PC-3 (cell line): ENCODE data around the gene GSTCD. TPM values are rescaled to one million over a fixed set of nuclear protein-coding genes. Genes with fewer than 3 reads are reported as not detected.

ENCODE experiments used
- ATAC-seq: fragments of 200-7000 bp; cut with Tn5 transposase; 2 replicates; pipeline ENCODE4 v1.9.1; 2020; ENCODE audit warnings: mild to moderate bottlenecking, moderate library complexity
- BruUV-seq: library from RNA; stranded (reverse); fragments of 400-500 nt; replicated peaks from 2 replicates; lab custom pipeline; 2021; lab: Mats Ljungman, UMichigan
- CTCF ChIA-PET: fragments of 300-600 bp; sonication (Branson Sonifier 250); formaldehyde crosslinking; loops from one replicate; lab custom pipeline; 2022; ENCODE audit warnings: antibody characterized with exemption; lab: Charles Lee
- POLR2A ChIA-PET: fragments of 300-600 bp; sonication (Branson Sonifier 250); formaldehyde crosslinking; loops from one replicate; lab custom pipeline; 2022; ENCODE audit warnings: antibody characterized with exemption; ENCODE audit not compliant: unreplicated experiment; lab: Charles Lee
- DNase-seq: peaks from one replicate; pipeline ENCODE4 v3.0.0-alpha.2; 2015
- H2AFZ ChIP-seq: fragments of 300-600 bp; sonication (generic); 2 replicates; pipeline ENCODE4 v1.6.0; 2016; ENCODE audit warnings: antibody characterized with exemption, low read length
- H3F3A ChIP-seq: fragments of 300-600 bp; sonication (generic); one replicate; pipeline ENCODE4 v1.6.0; 2017; ENCODE audit warnings: antibody characterized with exemption, low read length, control low read depth, mild to moderate bottlenecking; ENCODE audit not compliant: unreplicated experiment
- H3K27ac ChIP-seq: fragments of 300-600 bp; sonication (generic); 2 replicates; pipeline ENCODE4 v1.5.1; 2016; ENCODE audit warnings: mild to moderate bottlenecking, low read length
- H3K27me3 ChIP-seq: fragments of 300-600 bp; sonication (generic); 2 replicates; pipeline ENCODE4 v1.6.1; 2016; ENCODE audit warnings: low read length, mixed read lengths
- H3K36me3 ChIP-seq: fragments of 300-600 bp; sonication (generic); 2 replicates; pipeline ENCODE4 v1.6.1; 2016; ENCODE audit warnings: low read depth, mixed run types, low read length, mixed read lengths
- H3K4me1 ChIP-seq: fragments of 300-600 bp; sonication (generic); 2 replicates; pipeline ENCODE4 v1.5.1; 2016; ENCODE audit warnings: low read length; ENCODE audit not compliant: insufficient read depth
- H3K4me2 ChIP-seq: fragments of 300-600 bp; sonication (generic); 2 replicates; pipeline ENCODE4 v1.6.0; 2016; ENCODE audit warnings: low read length
- H3K4me3 ChIP-seq: fragments of 300-600 bp; sonication (generic); 2 replicates; pipeline ENCODE4 v1.5.1; 2016; ENCODE audit warnings: mild to moderate bottlenecking, low read length, mixed read lengths
- H3K79me2 ChIP-seq: fragments of 300-600 bp; sonication (generic); 2 replicates; pipeline ENCODE4 v1.6.1; 2017; ENCODE audit warnings: low read length, mixed read lengths
- H3K9ac ChIP-seq: fragments of 300-600 bp; sonication (generic); 2 replicates; pipeline ENCODE4 v1.6.0; 2016; ENCODE audit warnings: mild to moderate bottlenecking, low read length
- H3K9me2 ChIP-seq: fragments of 300-600 bp; sonication (generic); replicated peaks from 2 replicates; pipeline ENCODE4 v1.6.1; 2016; ENCODE audit warnings: mixed run types, low read length, mixed read lengths
- H3K9me3 ChIP-seq: fragments of 300-600 bp; sonication (generic); 2 replicates; pipeline ENCODE4 v1.6.1; 2016; ENCODE audit warnings: low read length, mixed read lengths
- H4K20me1 ChIP-seq: fragments of 300-600 bp; sonication (generic); 2 replicates; pipeline ENCODE4 v1.6.1; 2016; ENCODE audit warnings: low read length, mixed read lengths
- CTCF ChIP-seq: fragments of 300-600 bp; sonication (generic); conservative IDR thresholded peaks from 2 replicates; pipeline ENCODE4 v1.5.1; 2017; ENCODE audit warnings: antibody characterized with exemption, low read depth, mild to moderate bottlenecking, low read length
- EZH2 ChIP-seq: fragments of 300-600 bp; sonication (generic); IDR thresholded peaks from one replicate; pipeline ENCODE4 v1.6.1; 2017; ENCODE audit warnings: antibody characterized with exemption, mild to moderate bottlenecking, low read length; ENCODE audit not compliant: unreplicated experiment
- EZH2phosphoT487 ChIP-seq: fragments of 300-600 bp; sonication (generic); IDR thresholded peaks from 2 replicates; pipeline ENCODE4 v1.6.1; 2018; ENCODE audit warnings: mild to moderate bottlenecking, antibody characterized with exemption, low read length, borderline replicate concordance
- intact Hi-C: fragments of 100-400 bp; cut with micrococcal nuclease; formaldehyde crosslinking; loops from 2 replicates; pipeline ENCODE4 v1.9.0; 2023
- total RNA-seq: library from RNA; depleted of rRNA; stranded (reverse); fragments of >200 nt; gene quantifications from 2 replicates; pipeline ENCODE4 v1.2.3, GENCODE V29; 2014

The GSTCD gene
- total RNA-seq, 1 experiment from 2014 or later: 12.1 TPM

- BruUV-seq: no TSS peak
- H3K4me3 ChIP-seq: no peak overlapping the region
- H3K9me2 ChIP-seq: no peaks in the 10 kb centered on the region
- no peak overlapping the region for H3K9ac ChIP-seq
- DNase-seq (no peak), ATAC-seq (no peak)
- TF ChIP-seq EZH2phosphoT487: no peak
- no peak for TF ChIP-seq EZH2
- TF ChIP-seq CTCF: no peak
- H3K27me3 ChIP-seq: no peaks in the 10 kb centered on the region
- POLR2A ChIA-PET: no interaction called here
- H3K27ac ChIP-seq: no peak overlapping the region
- peaks cover 7% of the 10 kb centered on the region; the same call in 1 of the 2 replicates for H3K4me1 ChIP-seq
- no peaks in the 10 kb centered on the region for H3K79me2 ChIP-seq
- no peak overlapping the region for H3K4me2 ChIP-seq
- intact Hi-C loops: no loop called here
- no peaks in the 10 kb centered on the region for H3F3A ChIP-seq
- H3K36me3 ChIP-seq: no peaks in the 10 kb centered on the region; the same call in 1 of the 2 replicates
- no peaks in the 10 kb centered on the region for H4K20me1 ChIP-seq
- no peak overlapping the region for H2AFZ ChIP-seq
- CTCF ChIA-PET: no interaction called here
- no peaks in the 10 kb centered on the region for H3K9me3 ChIP-seq
Observed at GRCh38 chr4:105840426-105841174, 132.0 kb downstream of the GSTCD start.

GRCh38 chr4:105843941-105844340, 135.4 kb downstream of the GSTCD start:
- H3K4me2 ChIP-seq: no peak overlapping the region
- H3K4me3 ChIP-seq: no peak overlapping the region
- H3K79me2 ChIP-seq: no peaks in the 10 kb centered on the region
- POLR2A ChIA-PET: interaction anchor here (0.5 kb wide), 1 partner anchor 632 kb away, joined by 6 read pairs; no protein-coding TSS in a partner anchor
- no peak overlapping the region for H3K27ac ChIP-seq
- TF ChIP-seq CTCF: no peak
- TF ChIP-seq EZH2phosphoT487: no peak
- no peak for TF ChIP-seq EZH2
- no peaks in the 10 kb centered on the region for H3K27me3 ChIP-seq
- no peaks in the 10 kb centered on the region for H3K9me3 ChIP-seq
- intact Hi-C loops: no loop called here
- H3K4me1 ChIP-seq: peaks cover 7% of the 10 kb centered on the region; the same call in 1 of the 2 replicates
- CTCF ChIA-PET: no interaction called here
- BruUV-seq: no TSS peak
- ATAC-seq (no peak), DNase-seq (no peak)
- no peaks in the 10 kb centered on the region for H3K36me3 ChIP-seq
- no peaks in the 10 kb centered on the region for H3F3A ChIP-seq
- H4K20me1 ChIP-seq: no peaks in the 10 kb centered on the region
- no peak overlapping the region for H2AFZ ChIP-seq
- H3K9ac ChIP-seq: no peak overlapping the region
- no peaks in the 10 kb centered on the region for H3K9me2 ChIP-seq

- intact Hi-C loops: no loop called here
- CTCF ChIA-PET: no interaction called here
Observed at GRCh38 chr4:105845559-105845958, 137.0 kb downstream of the GSTCD start.

More at GRCh38 chr4:105845559-105845958, 137.0 kb downstream of the GSTCD start:
- Histone ChIP-seq H4K20me1 (no peaks in the 10 kb centered on the region), H3K4me3 (no peak overlapping the region), H3K79me2 (no peaks in the 10 kb centered on the region), H3K9me3 (no peaks in the 10 kb centered on the region), H3F3A (no peaks in the 10 kb centered on the region), H3K36me3 (no peaks in the 10 kb centered on the region), H3K4me1 (peaks cover 7% of the 10 kb centered on the region; the same call in 1 of the 2 replicates), H3K9ac (no peak overlapping the region), H2AFZ (no peak overlapping the region), H3K27ac (no peak overlapping the region), H3K27me3 (no peaks in the 10 kb centered on the region), H3K4me2 (no peak overlapping the region), H3K9me2 (no peaks in the 10 kb centered on the region)
- no TSS peak for BruUV-seq
- no peak for ATAC-seq
- no peak for TF ChIP-seq EZH2phosphoT487
- TF ChIP-seq EZH2: no peak
- TF ChIP-seq CTCF: no peak
- POLR2A ChIA-PET: no interaction called here
- DNase-seq: no peak
